Duodenal mucosa (tissue), 2 donors: ENCODE measurements around the gene MAP1LC3B2.
"Not testable (repeated sequence)": the region's sequence is repeated elsewhere in the genome, so short reads cannot be mapped to it uniquely, and the experiment has no call there.

Experiments used
- H3K27ac ChIP-seq: one replicate; pipeline ENCODE4 v1.7.0; 2013; ENCODE audit warnings: low read depth, low read length
- H3K27me3 ChIP-seq, 2 donors: one replicate each; pipeline ENCODE4 v1.7.0; 2013; ENCODE audit warnings: low read length in 2 of 2, control low read depth in 1 of 2; ENCODE audit not compliant: insufficient read depth in 2 of 2, control insufficient read depth in 1 of 2
- H3K36me3 ChIP-seq, 2 donors: one replicate each; pipeline ENCODE4 v1.7.0; 2013; ENCODE audit warnings: low read length in 2 of 2, control low read depth in 1 of 2; ENCODE audit not compliant: insufficient read depth in 2 of 2, control insufficient read depth in 1 of 2
- H3K4me1 ChIP-seq, 2 donors: one replicate each; pipeline ENCODE4 v1.7.0; 2013; ENCODE audit warnings: low read length in 2 of 2, control low read depth in 1 of 2; ENCODE audit not compliant: insufficient read depth in 2 of 2, control insufficient read depth in 1 of 2
- H3K4me3 ChIP-seq, 2 donors: one replicate each; pipeline ENCODE4 v1.7.0; 2013; ENCODE audit warnings: low read length in 2 of 2, low read depth in 1 of 2
- H3K9ac ChIP-seq, 2 donors: one replicate each; pipeline ENCODE4 v1.7.0; 2013; ENCODE audit warnings: low read length in 2 of 2, low read depth in 1 of 2
- H3K9me3 ChIP-seq, 2 donors: one replicate each; pipeline ENCODE4 v1.7.0; 2013; ENCODE audit warnings: low read length in 2 of 2, control low read depth in 1 of 2; ENCODE audit not compliant: control insufficient read depth in 1 of 2

The MAP1LC3B2 gene

GRCh38 chr12:116558280-116559161 lies 660 bp upstream of the MAP1LC3B2 start:
- H3K4me3 ChIP-seq = peak overlapping the region; percentile 61 to 65
- H3K36me3 ChIP-seq = no peaks in the 10 kb centered on the region
- H3K9ac ChIP-seq = peak overlapping the region; percentile 12 to 20
- H3K27me3 ChIP-seq = no peaks in the 10 kb centered on the region
- H3K27ac ChIP-seq = peak overlapping the region; percentile 58
- H3K4me1 ChIP-seq = peaks cover 17 to 18% of the 10 kb centered on the region in 2 donors
- peaks cover 0 to 2% of the 10 kb centered on the region in 2 donors for H3K9me3 ChIP-seq

- no peak overlapping the region for H3K9ac ChIP-seq
- H3K27ac ChIP-seq = no peak overlapping the region
- peaks cover 17 to 18% of the 10 kb centered on the region in 2 donors for H3K4me1 ChIP-seq
- H3K27me3 ChIP-seq = no peaks in the 10 kb centered on the region
- H3K4me3 ChIP-seq = no peak overlapping the region
- no peaks in the 10 kb centered on the region for H3K36me3 ChIP-seq
- H3K9me3 ChIP-seq = peaks cover 0 to 9% of the 10 kb centered on the region in 2 donors
Observed at GRCh38 chr12:116561181-116561821, 2.1 kb downstream of the MAP1LC3B2 start.

GRCh38 chr12:116562090-116562489 lies 2.9 kb downstream of the MAP1LC3B2 start:
- Histone ChIP-seq H3K36me3 (no peaks in the 10 kb centered on the region), H3K4me1 (peaks cover 17 to 18% of the 10 kb centered on the region in 2 donors), H3K27me3 (no peaks in the 10 kb centered on the region), H3K9ac (no peak overlapping the region), H3K4me3 (no peak overlapping the region), H3K27ac (no peak overlapping the region), H3K9me3 (peaks cover 0 to 9% of the 10 kb centered on the region in 2 donors)

GRCh38 chr12:116563262-116563661 lies 4.1 kb downstream of the MAP1LC3B2 start:
- Histone ChIP-seq H3K4me1 (peaks cover 16 to 17% of the 10 kb centered on the region in 2 donors), H3K9me3 (peaks cover 0 to 9% of the 10 kb centered on the region in 2 donors), H3K27me3 (no peaks in the 10 kb centered on the region), H3K27ac (no peak overlapping the region), H3K36me3 (no peaks in the 10 kb centered on the region), H3K9ac (no peak overlapping the region), H3K4me3 (no peak overlapping the region)

- peaks cover 8% of the 10 kb centered on the region in 2 donors for H3K4me1 ChIP-seq
- no peak overlapping the region for H3K4me3 ChIP-seq
- no peak overlapping the region for H3K27ac ChIP-seq
- no peak overlapping the region for H3K9ac ChIP-seq
- H3K27me3 ChIP-seq = no peaks in the 10 kb centered on the region
- H3K36me3 ChIP-seq = no peaks in the 10 kb centered on the region
- peaks cover 0 to 9% of the 10 kb centered on the region in 2 donors for H3K9me3 ChIP-seq
Observed at GRCh38 chr12:116564080-116564479, 4.9 kb downstream of the MAP1LC3B2 start.

- not testable (repeated sequence) for H3K27me3 ChIP-seq, H3K9me3 ChIP-seq, H3K36me3 ChIP-seq, H3K27ac ChIP-seq, H3K9ac ChIP-seq, H3K4me1 ChIP-seq, H3K4me3 ChIP-seq
Observed at GRCh38 chr12:116565221-116565620, 6.0 kb downstream of the MAP1LC3B2 start.

GRCh38 chr12:116565963-116566362 lies 6.8 kb downstream of the MAP1LC3B2 start:
- Histone ChIP-seq H3K27me3 (no peaks in the 10 kb centered on the region), H3K36me3 (no peaks in the 10 kb centered on the region), H3K4me1 (no peaks in the 10 kb centered on the region), H3K27ac (no peak overlapping the region), H3K9me3 (peaks cover 0 to 9% of the 10 kb centered on the region in 2 donors), H3K9ac (no peak overlapping the region), H3K4me3 (no peak overlapping the region)

- H3K4me1 ChIP-seq = no peaks in the 10 kb centered on the region
- H3K9ac ChIP-seq = no peak overlapping the region
- no peak overlapping the region for H3K4me3 ChIP-seq
- peaks cover 0 to 9% of the 10 kb centered on the region in 2 donors for H3K9me3 ChIP-seq
- H3K36me3 ChIP-seq = no peaks in the 10 kb centered on the region
- no peak overlapping the region for H3K27ac ChIP-seq
- no peaks in the 10 kb centered on the region for H3K27me3 ChIP-seq
Observed at GRCh38 chr12:116568203-116568602, 9.0 kb downstream of the MAP1LC3B2 start.

GRCh38 chr12:116571089-116571488 lies 11.9 kb downstream of the MAP1LC3B2 start:
- no peaks in the 10 kb centered on the region for H3K27me3 ChIP-seq
- no peaks in the 10 kb centered on the region for H3K4me1 ChIP-seq
- no peak overlapping the region for H3K9ac ChIP-seq
- no peak overlapping the region for H3K27ac ChIP-seq
- H3K9me3 ChIP-seq = no peaks in the 10 kb centered on the region
- no peak overlapping the region for H3K4me3 ChIP-seq
- H3K36me3 ChIP-seq = no peaks in the 10 kb centered on the region

GRCh38 chr12:116573776-116574175 lies 14.6 kb downstream of the MAP1LC3B2 start:
- no peaks in the 10 kb centered on the region for H3K4me1 ChIP-seq
- H3K4me3 ChIP-seq = no peak overlapping the region
- no peaks in the 10 kb centered on the region for H3K9me3 ChIP-seq
- no peaks in the 10 kb centered on the region for H3K27me3 ChIP-seq
- H3K36me3 ChIP-seq = no peaks in the 10 kb centered on the region
- H3K27ac ChIP-seq = no peak overlapping the region
- no peak overlapping the region for H3K9ac ChIP-seq
